ENCODE data around the gene PRELID1.
"Not testable (repeated sequence)": the region's sequence is repeated elsewhere in the genome, so short reads cannot be mapped to it uniquely, and the experiment has no call there.

Gene PRELID1

GRCh38 chr5:177303121-177303924, at the start of gene PRELID1, which contains the start of gene RAB24:
PRELID1 (plus strand) TSS chr5:177303799; CDS start chr5:177303986, 187 bp downstream.
RAB24 (minus strand) TSS chr5:177303719; CDS start chr5:177303288, 431 bp downstream.
- H3K27me3 Mint-ChIP-seq (ENCODE audit: low read depth) = no peaks in the 10 kb centered on the region
- H3K4me3 Mint-ChIP-seq = peak within 1 kb of the TSS; percentile 91 to 97 (median 95)
- TF ChIP-seq CTCF (IDR thresholded peaks at IDR 0.05; ENCODE audit: unreplicated experiment in 3 of 3) = peak in 1 of 3 experiments; percentile 39

GRCh38 chr5:177256296-177256695, 47.3 kb upstream of the PRELID1 start:
- peaks cover 72% of the 10 kb centered on the region for H3K36me3 Mint-ChIP-seq (ENCODE audit: low read depth)
- no peaks in the 10 kb centered on the region for H3K9me3 Mint-ChIP-seq
- no peak for TF ChIP-seq CTCF (IDR thresholded peaks at IDR 0.05; ENCODE audit: unreplicated experiment in 3 of 3)
- no peak overlapping the region for H3K4me3 Mint-ChIP-seq
- no peaks in the 10 kb centered on the region for H3K4me1 Mint-ChIP-seq
- H3K27ac Mint-ChIP-seq = no peak overlapping the region
- no peaks in the 10 kb centered on the region for H3K27me3 Mint-ChIP-seq (ENCODE audit: low read depth)

More at GRCh38 chr5:177303121-177303924, at the start of gene PRELID1, which contains the start of gene RAB24:
- Mint-ChIP-seq H3K36me3 (ENCODE audit: low read depth) (peaks cover 34% of the 10 kb centered on the region), H3K27ac (peak within 1 kb of the TSS; percentile 79 to 86 (median 79)), H3K4me1 (peaks cover 55% of the 10 kb centered on the region), H3K9me3 (no peaks in the 10 kb centered on the region)

GRCh38 chr5:177258711-177259110, 44.9 kb upstream of the PRELID1 start:
- not testable (repeated sequence) for H3K4me3 Mint-ChIP-seq; H3K9me3 Mint-ChIP-seq; H3K4me1 Mint-ChIP-seq; H3K27ac Mint-ChIP-seq; H3K27me3 Mint-ChIP-seq (ENCODE audit: low read depth)
- peaks cover 70% of the 10 kb centered on the region for H3K36me3 Mint-ChIP-seq (ENCODE audit: low read depth)

- no peaks in the 10 kb centered on the region for H3K4me1 Mint-ChIP-seq
- H3K27me3 Mint-ChIP-seq (ENCODE audit: low read depth) = no peaks in the 10 kb centered on the region
- H3K9me3 Mint-ChIP-seq = no peaks in the 10 kb centered on the region
- no peak for TF ChIP-seq CTCF (IDR thresholded peaks at IDR 0.05; ENCODE audit: unreplicated experiment in 3 of 3)
- no peak overlapping the region for H3K4me3 Mint-ChIP-seq
- no peak overlapping the region for H3K27ac Mint-ChIP-seq
- peaks cover 73% of the 10 kb centered on the region for H3K36me3 Mint-ChIP-seq (ENCODE audit: low read depth)
Observed at GRCh38 chr5:177260961-177261360, 42.6 kb upstream of the PRELID1 start.

GRCh38 chr5:177261510-177261909, 42.1 kb upstream of the PRELID1 start:
- Mint-ChIP-seq H3K4me3 (no peak overlapping the region), H3K27me3 (ENCODE audit: low read depth) (no peaks in the 10 kb centered on the region), H3K9me3 (no peaks in the 10 kb centered on the region), H3K27ac (peak overlapping the region in 1 of 3 experiments; percentile 35), H3K4me1 (no peaks in the 10 kb centered on the region), H3K36me3 (ENCODE audit: low read depth) (peaks cover 74% of the 10 kb centered on the region)
- no peak for TF ChIP-seq CTCF (IDR thresholded peaks at IDR 0.05; ENCODE audit: unreplicated experiment in 3 of 3)

GRCh38 chr5:177264178-177264577, 39.4 kb upstream of the PRELID1 start:
- no peak overlapping the region for H3K4me3 Mint-ChIP-seq
- peak overlapping the region in 2 of 3 experiments; percentile 31 to 45 for H3K27ac Mint-ChIP-seq
- TF ChIP-seq CTCF (IDR thresholded peaks at IDR 0.05; ENCODE audit: unreplicated experiment in 3 of 3) = no peak
- no peaks in the 10 kb centered on the region for H3K4me1 Mint-ChIP-seq
- no peaks in the 10 kb centered on the region for H3K27me3 Mint-ChIP-seq (ENCODE audit: low read depth)
- peaks cover 76% of the 10 kb centered on the region for H3K36me3 Mint-ChIP-seq (ENCODE audit: low read depth)
- no peaks in the 10 kb centered on the region for H3K9me3 Mint-ChIP-seq
